COLO668 (cell line): ENCODE data around the gene TMEM144.
"Not testable (repeated sequence)": the region's sequence is repeated elsewhere in the genome, so short reads cannot be mapped to it uniquely, and the experiment has no call there.

ENCODE experiments used
- DNase-seq: peaks from one replicate; lab custom pipeline; 2025; ENCODE audit not compliant: unreplicated experiment; lab: John Stamatoyannopoulos, UW

The TMEM144 gene

DNA sequence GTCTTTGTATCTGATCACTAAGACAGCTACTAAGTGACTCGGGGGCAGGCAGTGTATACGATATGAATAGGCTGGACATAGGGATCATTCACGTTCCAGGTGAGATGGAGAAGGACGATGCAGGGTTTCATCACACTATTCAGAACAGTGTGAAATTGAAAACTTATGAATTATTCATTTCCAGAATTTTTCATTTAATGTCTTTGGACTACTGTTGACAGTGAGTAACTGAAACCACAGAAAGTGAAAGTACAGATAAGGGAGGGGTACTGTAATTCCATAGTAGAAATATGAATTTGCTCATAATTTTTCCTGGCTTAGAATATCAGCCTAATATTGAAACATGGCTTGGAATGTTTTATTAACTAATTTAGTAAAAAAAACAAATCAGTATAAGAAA is 24.4 kb downstream of the TMEM144 start:
- DNase-seq, result no peak

DNA sequence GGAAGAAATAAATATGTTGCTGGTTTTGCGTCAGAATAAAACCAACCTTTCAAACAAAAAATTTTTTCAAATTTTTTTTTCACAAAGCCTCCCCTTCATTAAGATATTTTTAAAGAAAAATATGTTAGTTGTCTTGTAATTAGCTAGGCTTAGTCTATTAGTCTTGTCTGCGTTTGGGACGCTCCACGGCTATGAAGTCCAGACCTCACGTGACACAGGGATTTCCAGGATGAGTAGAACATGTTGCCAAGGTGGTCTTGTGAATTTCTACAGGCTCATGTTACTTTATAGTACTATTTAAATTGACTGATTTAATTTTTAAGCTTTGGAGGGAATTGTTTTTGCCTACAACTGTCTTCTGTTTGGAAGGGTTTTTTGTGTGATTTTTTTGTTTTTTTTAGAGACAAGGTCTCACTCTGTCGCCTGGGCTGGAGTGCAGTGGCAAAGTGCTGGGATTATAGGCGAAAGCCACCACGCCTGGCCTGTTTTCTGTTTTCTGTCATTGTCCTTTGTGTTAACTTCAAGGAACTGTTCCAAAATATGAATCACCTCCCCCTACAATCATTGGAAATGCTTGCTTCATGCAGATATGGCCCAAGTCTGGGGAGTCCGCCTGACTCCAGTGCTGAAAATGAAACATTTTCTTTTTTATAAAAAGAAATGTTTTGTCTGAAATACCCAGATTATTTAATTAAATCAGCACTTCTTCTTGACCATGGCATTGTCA is 26.2 kb downstream of the TMEM144 start:
- DNase-seq, result no peak

DNA sequence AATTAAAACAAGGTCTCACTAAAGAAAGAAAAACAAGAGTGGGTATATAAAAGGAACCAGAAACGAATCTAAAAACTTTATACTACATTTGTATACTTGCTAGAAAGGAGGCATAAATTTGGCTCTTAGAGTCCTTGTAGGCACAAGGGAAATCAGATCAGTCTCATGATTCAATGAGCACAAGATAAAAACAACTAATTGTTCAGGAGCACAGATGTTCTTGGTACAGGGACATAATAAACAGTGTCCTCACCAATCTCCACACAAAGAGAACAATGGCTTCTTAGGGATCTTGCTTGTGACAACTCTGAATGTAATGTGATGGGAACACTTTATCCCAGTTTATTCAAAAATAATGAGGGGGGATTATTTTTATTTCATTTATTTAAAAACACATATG is 28.3 kb downstream of the TMEM144 start:
- DNase-seq, result no peak

DNA sequence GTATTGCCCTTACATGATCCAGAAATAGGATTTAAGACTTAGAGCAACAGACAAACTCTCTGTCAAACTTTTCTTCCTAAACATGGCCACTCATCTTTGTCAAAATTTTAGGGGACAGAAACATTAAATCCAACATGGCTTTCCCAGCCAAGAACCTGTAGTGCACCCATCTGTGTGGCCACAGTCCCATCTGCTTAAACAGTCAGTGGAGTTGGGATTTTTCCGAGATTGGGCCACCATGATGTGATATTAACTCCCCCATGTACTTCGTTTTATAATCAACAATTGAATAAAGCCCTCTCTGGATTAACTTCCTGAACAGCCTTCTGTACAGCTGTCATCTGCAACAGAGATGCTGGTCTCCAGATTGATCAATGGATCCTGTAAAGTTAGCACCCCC is 28.9 kb downstream of the TMEM144 start:
- no peak for DNase-seq

DNA sequence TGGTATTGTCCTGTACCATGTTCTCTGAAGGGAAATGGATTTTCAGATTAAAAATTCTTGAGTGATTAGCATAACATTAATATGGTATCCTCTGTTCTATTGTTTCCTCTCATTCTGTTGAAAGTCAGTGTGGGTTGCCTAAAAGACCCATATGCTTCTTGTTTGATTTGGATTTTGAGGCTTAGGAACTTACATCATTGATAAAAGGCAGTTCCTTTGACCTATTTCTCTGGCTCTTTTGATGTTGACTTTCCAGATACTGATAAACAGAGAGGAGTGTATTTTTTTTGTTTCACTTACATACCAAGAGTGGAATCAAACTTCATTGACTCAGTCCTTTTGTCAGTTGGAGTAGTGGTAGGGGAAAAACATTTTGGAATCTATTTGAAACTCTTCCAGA is 32.8 kb downstream of the TMEM144 start:
- DNase-seq, result no peak

DNA sequence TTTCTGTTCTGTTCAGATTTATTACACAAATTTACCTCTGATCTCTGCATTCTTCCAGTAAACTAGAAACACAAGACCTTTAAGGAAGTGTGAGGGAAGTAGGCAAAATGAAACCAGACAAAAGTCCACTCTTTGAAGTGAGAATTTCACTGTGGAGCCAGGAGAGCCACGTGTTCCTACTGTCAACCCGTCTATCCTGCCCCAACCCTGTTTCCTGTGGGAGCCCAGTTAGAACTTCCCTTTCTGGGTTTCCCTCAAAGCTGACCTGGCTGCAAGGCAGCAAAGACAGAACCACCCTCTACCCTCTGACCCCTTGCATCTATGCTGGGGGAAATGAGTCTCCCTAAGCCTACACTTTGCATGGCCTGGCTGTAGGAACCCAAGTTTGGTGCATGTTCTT is 40.0 kb downstream of the TMEM144 start:
- no peak for DNase-seq

DNA sequence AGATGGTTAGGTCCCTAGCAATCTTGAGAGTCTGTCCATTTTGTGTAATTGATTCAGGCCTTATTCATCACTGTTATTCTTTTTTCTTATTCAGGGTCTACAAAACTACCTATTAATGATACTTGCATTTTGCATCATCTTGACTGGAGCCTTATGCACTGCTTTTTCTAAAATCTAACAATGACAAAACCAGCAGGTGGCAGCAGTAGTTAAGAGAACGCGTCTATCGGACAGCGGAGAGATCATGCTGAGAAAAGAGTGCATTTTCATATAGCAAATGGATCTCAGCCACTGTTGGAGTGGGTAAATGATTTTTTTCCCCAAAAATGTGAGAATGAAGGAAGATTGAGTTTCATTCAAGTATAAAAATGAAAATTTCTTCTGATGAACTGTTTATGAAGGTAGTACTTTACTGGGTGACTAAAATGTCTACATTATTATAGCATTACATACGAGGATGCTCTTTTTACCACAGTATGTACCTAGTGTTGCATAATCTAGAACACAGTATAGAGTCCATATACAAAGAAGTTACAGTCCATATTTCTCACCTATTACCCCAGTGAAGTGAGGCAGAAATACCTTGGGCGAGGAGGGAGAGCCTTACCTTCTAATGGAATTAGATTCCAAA is 43.2 kb downstream of the TMEM144 start:
- DNase-seq, result peak; percentile 43

DNA sequence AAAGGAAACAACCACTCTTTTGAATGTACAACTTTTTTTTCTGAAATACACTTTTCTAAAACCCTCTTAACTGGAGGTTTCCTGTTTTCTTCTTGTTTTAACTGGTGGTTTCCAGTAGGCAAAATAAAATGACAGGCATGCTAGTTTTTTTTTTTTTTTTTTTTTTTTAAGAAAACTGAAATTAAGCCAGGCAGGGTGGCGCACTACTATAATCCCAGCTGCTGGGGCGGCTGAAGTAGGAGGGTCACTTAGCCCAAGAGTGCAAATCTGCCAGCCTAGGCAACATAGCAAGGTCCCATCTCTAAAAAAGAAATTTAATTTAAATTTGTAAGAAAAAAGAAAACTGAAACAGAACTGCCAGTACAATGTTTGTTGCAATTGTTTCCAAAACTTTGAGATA is 44.0 kb downstream of the TMEM144 start:
- no peak for DNase-seq

DNA sequence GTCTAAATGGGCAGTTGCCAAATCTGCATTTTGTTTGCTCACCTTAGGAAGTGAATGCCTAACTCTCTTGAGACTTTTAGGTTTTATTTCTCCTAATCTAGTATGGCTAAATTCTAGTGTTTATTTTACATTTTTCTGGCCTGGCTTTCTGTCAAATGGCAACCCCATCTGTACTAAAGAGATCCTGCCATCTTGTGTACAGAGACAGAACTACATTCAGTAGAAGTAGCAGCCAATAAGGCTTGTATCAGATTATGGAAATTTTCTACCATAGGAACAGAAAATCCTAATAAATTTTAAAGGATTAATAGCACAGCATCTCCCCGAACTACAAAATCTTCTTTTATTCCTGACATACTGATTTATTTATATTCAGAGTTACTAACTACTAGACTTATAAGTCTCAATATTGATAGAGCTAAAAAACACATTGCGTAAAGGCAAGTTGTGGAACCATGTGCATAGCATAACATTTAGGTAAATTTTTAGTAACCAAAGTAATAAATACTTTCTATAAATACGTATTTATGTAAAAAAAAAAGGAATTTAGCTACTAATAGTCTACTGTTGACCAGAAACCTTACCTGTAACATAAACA is 45.5 kb downstream of the TMEM144 start:
- no peak for DNase-seq

DNA sequence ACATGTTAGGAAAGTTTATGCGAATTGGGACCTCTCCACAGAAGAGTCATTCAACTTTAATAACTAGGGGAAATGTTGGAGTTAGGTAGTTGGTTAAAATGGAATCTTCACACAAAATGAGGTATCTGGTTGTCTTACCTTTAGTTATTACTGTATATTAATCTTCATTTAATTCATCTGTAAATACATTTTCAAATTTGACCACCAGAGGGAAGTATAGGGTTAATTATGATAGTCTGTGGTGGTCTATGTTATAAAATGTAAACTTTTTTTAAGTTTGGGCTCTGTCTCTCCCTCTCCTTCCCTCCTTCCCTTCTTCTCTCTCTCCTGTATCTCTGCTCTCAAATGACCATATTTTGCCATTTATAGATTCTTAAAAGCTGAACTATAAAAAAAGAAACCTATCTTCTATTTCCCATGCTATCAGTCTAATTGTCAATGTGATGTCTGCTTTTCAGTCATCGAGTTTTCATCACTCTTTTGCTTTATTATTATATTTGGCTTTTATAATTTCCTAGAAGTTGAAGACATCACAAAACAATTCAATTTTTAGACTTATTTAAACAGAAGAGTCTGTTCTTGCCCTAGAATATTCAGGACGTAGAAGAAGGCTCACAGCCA is 49.8 kb downstream of the TMEM144 start:
- no peak for DNase-seq

DNA sequence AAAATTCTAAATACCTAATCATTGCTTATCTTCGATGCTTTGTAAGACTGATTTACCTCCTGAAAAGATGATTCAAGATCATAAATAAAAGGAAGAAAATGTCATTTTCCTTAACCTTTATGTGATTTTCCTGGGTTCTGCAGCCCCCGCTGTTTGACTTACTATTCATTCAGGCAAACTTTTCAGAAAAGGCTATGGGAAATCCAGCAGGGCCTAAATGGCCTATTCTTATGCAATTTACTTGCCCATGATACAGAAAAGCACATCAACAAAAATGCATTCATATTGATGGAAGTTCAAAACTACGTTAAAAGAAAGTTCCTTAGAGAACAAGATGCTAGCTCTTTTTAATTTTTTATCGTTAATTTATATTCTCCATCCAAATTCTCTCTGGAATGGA is 51.2 kb downstream of the TMEM144 start:
- DNase-seq, result no peak

DNA sequence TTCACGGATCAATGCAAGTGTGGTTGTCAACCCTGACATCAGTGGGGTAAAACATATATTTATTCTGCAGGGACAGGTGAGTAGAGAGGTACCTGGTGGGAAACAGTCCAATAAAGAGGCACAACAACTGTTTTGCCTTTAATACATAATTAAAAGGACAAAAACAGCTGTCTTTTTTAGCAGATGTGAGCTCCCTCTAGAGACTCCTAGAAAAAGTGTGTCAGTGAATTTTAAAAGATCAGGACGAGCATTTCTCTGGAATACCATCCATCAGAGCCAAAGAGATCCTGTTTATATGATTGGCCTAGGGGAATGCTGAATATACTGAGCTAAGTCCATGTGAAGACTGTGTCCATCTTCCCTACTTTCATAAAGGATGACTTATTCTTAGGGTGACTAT is 58.3 kb downstream of the TMEM144 start:
- DNase-seq, result no peak

DNA sequence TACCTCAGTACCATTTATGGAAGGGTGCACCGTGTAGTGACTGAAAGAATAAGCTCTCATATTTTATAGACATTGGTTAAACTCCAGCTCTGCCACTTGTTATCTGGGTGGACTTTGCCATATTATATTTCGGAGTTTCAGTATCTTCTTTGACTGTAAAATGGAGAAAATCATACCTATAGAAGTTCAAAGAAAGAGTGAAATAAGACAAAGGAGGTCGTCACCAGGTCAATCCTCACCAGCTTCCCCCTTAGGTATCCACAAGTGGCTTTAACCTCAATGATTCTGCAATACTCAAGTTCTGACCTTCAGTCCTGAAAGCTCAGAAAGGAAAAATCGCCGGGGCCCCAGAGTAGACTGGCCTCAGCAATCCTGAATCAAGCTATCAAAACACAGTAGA is 64.3 kb downstream of the TMEM144 start:
- no peak for DNase-seq

DNA sequence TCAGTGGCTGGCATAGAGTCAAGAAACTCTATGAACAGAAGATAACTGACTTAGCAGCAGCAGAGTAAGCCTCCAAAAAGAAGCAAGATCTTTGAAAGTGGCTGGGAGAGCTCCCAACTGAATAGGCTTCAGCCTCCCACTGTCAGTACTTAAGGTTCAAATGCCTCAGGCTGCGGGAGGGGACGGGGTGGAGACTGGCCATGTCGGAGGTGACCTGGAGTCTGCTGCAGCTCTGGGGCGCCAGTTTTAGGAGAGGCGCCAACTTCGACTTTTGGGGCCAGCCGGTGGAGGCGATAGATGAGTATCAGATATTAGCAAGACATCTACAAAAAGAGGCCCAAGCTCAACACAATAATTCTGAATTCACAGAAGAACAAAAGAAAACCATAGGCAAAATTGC is 67.3 kb downstream of the TMEM144 start:
- no peak for DNase-seq

DNA sequence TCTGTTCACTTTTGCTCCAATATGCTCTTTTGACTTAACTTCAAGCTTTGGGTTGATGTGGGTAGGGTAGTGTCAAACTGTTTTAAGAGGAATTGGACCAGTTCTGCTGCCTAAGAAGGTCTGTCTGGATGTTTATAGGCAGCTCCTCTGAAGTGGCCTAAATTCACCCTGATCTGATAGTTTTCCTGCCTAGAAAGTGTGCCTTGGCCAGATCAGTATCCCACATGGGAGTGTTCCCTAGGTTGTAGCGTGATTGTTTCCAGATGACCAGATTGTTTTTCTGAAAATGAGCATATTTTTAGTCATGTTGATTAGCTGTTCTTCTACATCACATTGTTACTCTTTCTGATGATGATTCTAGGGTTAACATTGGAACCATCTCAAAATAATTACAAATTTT is 68.8 kb downstream of the TMEM144 start:
- DNase-seq, result not testable (repeated sequence)

DNA sequence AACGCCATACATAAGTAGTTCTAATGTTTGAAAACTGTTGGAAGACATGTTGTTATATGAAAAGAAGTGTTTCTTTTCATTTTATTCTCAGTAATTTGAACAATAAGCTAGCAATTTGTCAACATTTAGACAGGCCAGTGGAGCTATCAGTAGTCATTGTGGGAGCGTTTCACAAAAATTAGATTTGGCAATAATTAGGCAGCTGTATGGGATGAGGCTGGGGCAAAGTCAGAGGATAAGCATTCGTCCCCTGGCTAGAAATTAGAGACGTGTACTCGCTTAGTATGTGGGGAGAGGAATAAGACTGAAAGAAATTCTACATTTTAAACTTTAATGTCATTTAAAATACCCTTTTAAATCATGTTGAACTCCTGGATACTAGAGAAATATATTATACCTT is 70.6 kb downstream of the TMEM144 start:
- DNase-seq, result no peak

DNA sequence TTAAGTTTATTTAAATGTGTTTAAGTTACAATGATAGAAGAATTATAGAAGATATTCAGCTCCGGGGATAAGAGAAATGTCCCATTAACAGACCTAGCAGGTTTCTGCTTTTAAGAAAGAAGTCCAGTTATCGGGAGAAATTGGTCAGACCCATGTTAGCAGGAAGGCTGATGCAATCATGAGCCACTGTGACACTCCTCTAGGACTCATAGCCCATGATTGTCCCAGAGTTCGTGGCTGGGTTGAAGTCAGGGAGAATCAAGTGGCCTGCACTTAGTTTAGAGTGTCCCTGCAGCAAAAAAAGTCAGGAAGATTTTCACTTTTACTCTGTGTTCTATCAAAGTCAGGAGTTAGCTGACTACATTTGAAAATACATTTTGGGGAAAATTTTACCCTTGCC is 72.0 kb downstream of the TMEM144 start:
- no peak for DNase-seq

DNA sequence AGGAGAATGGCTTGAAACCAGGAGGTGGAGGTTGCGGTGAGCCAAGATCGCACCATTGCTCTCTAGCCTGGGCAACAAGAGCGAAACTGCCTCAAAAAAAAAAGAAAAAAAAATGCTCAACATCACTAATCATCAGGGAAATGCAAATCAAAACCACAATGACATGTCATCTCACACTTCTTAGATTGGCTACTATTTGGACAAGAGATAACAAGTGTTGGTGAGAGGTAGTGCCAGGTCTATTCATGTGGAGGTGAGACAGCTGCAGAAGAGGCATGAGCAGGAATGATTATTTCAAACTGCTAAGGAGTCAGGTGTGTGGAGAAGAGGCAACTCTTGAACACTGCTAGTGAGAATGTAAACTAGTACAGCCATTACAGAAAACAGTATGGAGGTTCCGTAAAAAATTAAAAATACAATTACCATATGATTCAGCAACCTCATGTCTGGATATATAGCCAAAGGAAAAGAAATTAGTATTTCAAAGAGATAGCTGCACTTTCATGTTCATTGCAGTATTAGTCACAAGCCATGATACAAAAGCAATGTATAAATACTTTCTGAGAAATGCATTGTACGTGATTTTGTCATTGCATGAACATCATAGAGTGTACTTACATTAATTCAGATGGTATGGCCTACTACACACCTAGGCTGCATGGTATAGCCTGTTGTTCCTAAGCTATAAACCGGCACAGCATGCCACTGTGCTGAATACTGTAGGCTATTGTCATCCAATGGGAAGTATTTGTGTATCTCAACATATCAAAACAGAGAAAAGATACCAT is 75.3 kb downstream of the TMEM144 start:
- DNase-seq, result peak; percentile 20

DNA sequence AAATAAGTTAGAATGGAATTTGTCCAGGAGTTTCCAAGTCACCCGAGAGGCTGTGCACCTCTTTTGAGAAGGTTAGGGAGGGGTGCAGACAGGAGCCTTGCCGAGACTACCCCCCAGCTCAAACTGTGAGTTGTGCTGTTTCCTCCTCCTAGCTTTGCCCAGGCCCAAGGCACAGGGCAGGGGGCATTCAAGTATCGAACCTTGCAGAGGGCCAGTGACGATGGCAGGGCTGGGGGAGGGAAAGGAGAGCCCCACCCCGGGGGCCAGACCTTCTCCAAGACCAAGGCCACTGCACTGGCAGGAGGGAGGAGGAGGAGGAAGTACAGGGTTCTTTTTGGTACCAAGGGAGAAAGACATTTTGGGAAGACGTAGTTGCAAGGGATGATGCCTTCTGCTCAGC is 80.6 kb downstream of the TMEM144 start:
- no peak for DNase-seq

DNA sequence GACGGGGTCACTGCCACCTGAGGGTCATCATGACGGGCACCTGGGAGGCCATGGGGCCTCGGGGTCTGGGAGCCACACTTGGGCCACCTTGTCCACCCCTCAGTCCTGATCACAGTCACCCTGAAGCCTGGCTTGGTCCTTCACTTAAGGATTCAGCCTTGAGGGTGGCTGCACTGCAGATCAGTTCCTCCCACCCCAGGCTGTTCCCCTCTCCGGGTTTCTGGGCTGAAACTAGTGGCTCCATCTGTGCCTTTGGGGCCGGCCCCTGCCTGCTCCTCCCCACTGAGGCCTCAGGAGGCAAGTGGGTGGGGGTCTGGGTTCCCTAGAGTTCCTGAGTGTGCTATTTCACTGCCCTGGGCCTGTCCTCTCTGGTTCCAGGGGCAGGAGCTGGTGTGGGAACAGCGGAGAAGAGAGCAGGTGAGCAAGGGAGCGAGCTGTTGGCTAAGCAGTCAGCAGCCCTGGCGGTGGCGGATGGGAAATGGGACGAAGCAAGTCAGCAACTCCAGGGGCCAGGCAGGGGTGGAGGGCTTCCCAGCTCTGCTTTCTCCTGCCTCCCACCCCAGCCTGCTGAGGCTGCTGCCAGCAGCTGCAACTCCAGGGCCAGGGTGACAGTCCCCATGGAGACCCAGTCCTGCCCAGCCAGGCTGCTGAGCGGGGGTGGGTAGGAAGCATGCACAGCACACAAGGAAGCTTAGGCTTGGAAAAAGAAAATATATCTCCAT is 81.2 kb downstream of the TMEM144 start:
- peak; percentile 31 for DNase-seq

DNA sequence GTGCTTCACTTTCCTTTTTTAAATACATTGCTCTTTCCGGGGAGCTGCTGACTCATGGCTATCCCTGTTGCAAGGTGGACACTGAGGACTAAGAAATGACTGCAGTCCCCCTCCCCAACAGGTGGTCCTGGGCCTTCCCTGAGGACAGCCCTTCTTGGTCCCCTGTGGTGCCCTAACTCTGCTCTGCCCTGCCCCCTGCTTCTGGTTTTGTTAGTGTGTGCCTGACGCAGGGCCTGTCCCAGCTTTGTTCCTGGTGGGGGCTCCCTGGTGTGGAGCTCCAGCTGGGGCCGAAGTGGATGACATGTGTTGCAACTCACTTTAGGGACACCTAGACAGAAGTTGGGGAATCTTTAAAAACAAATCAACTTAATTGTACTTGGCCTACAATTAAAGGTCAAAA is 81.9 kb downstream of the TMEM144 start:
- no peak for DNase-seq
